NCI-H2029 treated with DMSO at 0.1 percent for 48 hours (cell line): Measurements from ENCODE around the gene ACTA1.
"Not testable (repeated sequence)": the region's sequence is repeated elsewhere in the genome, so short reads cannot be mapped to it uniquely, and the experiment has no call there.

Source experiments
- DNase-seq: peaks from one replicate; lab custom pipeline; 2025; lab: John Stamatoyannopoulos, UW

The ACTA1 gene

GRCh38 chr1:229440851-229441537 is 7.1 kb upstream of the ACTA1 start:
- no peak for DNase-seq

- DNase-seq, result no peak
Observed at GRCh38 chr1:229438021-229438420, 4.1 kb upstream of the ACTA1 start.

GRCh38 chr1:229437443-229437842 is 3.5 kb upstream of the ACTA1 start:
- no peak for DNase-seq

GRCh38 chr1:229436201-229436600 is 2.3 kb upstream of the ACTA1 start:
- no peak for DNase-seq

GRCh38 chr1:229434641-229435051 is 752 bp upstream of the ACTA1 start:
- DNase-seq, result no peak

GRCh38 chr1:229433364-229434004 is 410 bp downstream of the ACTA1 start:
- DNase-seq, result no peak

GRCh38 chr1:229432905-229433304 is 989 bp downstream of the ACTA1 start:
- no peak for DNase-seq

- DNase-seq, result no peak
Observed at GRCh38 chr1:229432116-229432461, 1.8 kb downstream of the ACTA1 start.

GRCh38 chr1:229431284-229432115 is 2.4 kb downstream of the ACTA1 start:
- DNase-seq, result no peak

GRCh38 chr1:229430761-229431283 is 3.1 kb downstream of the ACTA1 start:
- no peak for DNase-seq

- no peak for DNase-seq
Observed at GRCh38 chr1:229428256-229428655, 5.6 kb downstream of the ACTA1 start.

GRCh38 chr1:229427572-229427971 is 6.3 kb downstream of the ACTA1 start:
- no peak for DNase-seq

GRCh38 chr1:229425564-229426159 is 8.2 kb downstream of the ACTA1 start:
- no peak for DNase-seq

GRCh38 chr1:229420765-229421164 is 13.1 kb downstream of the ACTA1 start:
- DNase-seq, result no peak

GRCh38 chr1:229420224-229420623 is 13.7 kb downstream of the ACTA1 start:
- DNase-seq, result no peak

- DNase-seq, result not testable (repeated sequence)
Observed at GRCh38 chr1:229418586-229418985, 15.3 kb downstream of the ACTA1 start.

- not testable (repeated sequence) for DNase-seq
Observed at GRCh38 chr1:229412810-229413209, 21.1 kb downstream of the ACTA1 start.

- DNase-seq, result no peak
Observed at GRCh38 chr1:229412056-229412455, 21.8 kb downstream of the ACTA1 start.

- no peak for DNase-seq
Observed at GRCh38 chr1:229411434-229412055, 22.3 kb downstream of the ACTA1 start.

GRCh38 chr1:229410692-229411433 is 23.0 kb downstream of the ACTA1 start:
- no peak for DNase-seq

GRCh38 chr1:229410370-229410691 is 23.6 kb downstream of the ACTA1 start:
- no peak for DNase-seq
